Thoracic aorta (tissue), 2 donors: ENCODE results near the gene CXCL5. TPM values are rescaled to one million over a fixed set of nuclear protein-coding genes. Genes with fewer than 3 reads are reported as not detected.

Source experiments
- ATAC-seq: fragments of 150-250 bp; one replicate; pipeline ENCODE4 v1.8.0; 2017; ENCODE audit warnings: low read depth; ENCODE audit not compliant: insufficient number of reproducible peaks, low FRiP score
- DNase-seq: peaks from one replicate; pipeline ENCODE4 v3.0.0-alpha.2; 2020; ENCODE audit warnings: low spot score
- H3K27ac ChIP-seq, 2 donors: fragments of 200-600 bp; sonication (generic); 1 replicate in 1 of 2; 2 replicates in 1 of 2; pipeline ENCODE4 v1.5.1; 2016; ENCODE audit warnings: mild to moderate bottlenecking in 2 of 2, moderate library complexity in 2 of 2
- H3K27me3 ChIP-seq: fragments of 200-600 bp; sonication (generic); replicated peaks from 2 replicates; pipeline ENCODE4 v1.6.0; 2016; ENCODE audit warnings: mild to moderate bottlenecking; ENCODE audit not compliant: insufficient read depth
- H3K36me3 ChIP-seq: fragments of 200-600 bp; sonication (generic); one replicate; pipeline ENCODE4 v1.5.1; 2016
- H3K4me1 ChIP-seq, 2 donors: fragments of 200-600 bp; sonication (generic); 1 replicate in 1 of 2; 2 replicates in 1 of 2; pipeline versions ENCODE4 v1.5.1 to v1.6.0; 2016; ENCODE audit warnings: low read depth in 2 of 2, mild to moderate bottlenecking in 1 of 2; ENCODE audit not compliant: control insufficient read depth in 1 of 2
- H3K4me3 ChIP-seq: fragments of 200-600 bp; sonication (generic); 2 replicates; pipeline ENCODE4 v1.5.1; 2016; ENCODE audit warnings: mild to moderate bottlenecking
- H3K9me3 ChIP-seq: fragments of 200-600 bp; sonication (generic); 2 replicates; pipeline ENCODE4 v1.5.1; 2016
- CTCF ChIP-seq: fragments of 200-600 bp; sonication (generic); IDR thresholded peaks from one replicate; pipeline ENCODE4 v1.5.1; 2019; ENCODE audit warnings: antibody characterized with exemption
- total RNA-seq, 2 donors: library from RNA; depleted of rRNA; stranded (reverse); fragments of >200 nt; gene quantifications; one replicate each; pipeline versions ENCODE4 v1.1.0 to v1.2.3, GENCODE V29; 2016

CXCL5 gene
- under 1 TPM in 1 of 2 donors, not detected in 1; 0.49 TPM for total RNA-seq

- Histone ChIP-seq H3K4me1 (peaks cover 7 to 9% of the 10 kb centered on the region in 2 donors), H3K27ac (no peak within 1 kb of the TSS), H3K9me3 (no peaks in the 10 kb centered on the region), H3K36me3 (no peaks in the 10 kb centered on the region), H3K4me3 (peak within 1 kb of the TSS; percentile 59), H3K27me3 (no peaks in the 10 kb centered on the region)
- TF ChIP-seq CTCF, result no peak
- DNase-seq (no peak), ATAC-seq (no peak)
Measured at GRCh38 chr4:73998040-73999011, at the start of gene CXCL5. CXCL5 (minus strand) TSS chr4:73998677; CDS start chr4:73998581, 96 bp downstream.

GRCh38 chr4:74047152-74047551 lies 48.7 kb upstream of the CXCL5 start:
- Histone ChIP-seq H3K4me1 (no peaks in the 10 kb centered on the region), H3K4me3 (no peak overlapping the region), H3K27me3 (no peaks in the 10 kb centered on the region), H3K27ac (no peak overlapping the region), H3K9me3 (peaks cover 3% of the 10 kb centered on the region), H3K36me3 (no peaks in the 10 kb centered on the region)
- no peak for TF ChIP-seq CTCF
- DNase-seq (no peak), ATAC-seq (no peak)

GRCh38 chr4:74045772-74046171 lies 47.3 kb upstream of the CXCL5 start:
- no peaks in the 10 kb centered on the region for H3K4me1 ChIP-seq
- no peak for TF ChIP-seq CTCF
- H3K27me3 ChIP-seq, result no peaks in the 10 kb centered on the region
- peaks cover 3% of the 10 kb centered on the region for H3K9me3 ChIP-seq
- no peak overlapping the region for H3K27ac ChIP-seq
- ATAC-seq (no peak), DNase-seq (no peak)
- no peak overlapping the region for H3K4me3 ChIP-seq
- H3K36me3 ChIP-seq, result no peaks in the 10 kb centered on the region

GRCh38 chr4:74045247-74045646 lies 46.8 kb upstream of the CXCL5 start:
- ATAC-seq (no peak), DNase-seq (no peak)
- H3K4me3 ChIP-seq, result no peak overlapping the region
- no peaks in the 10 kb centered on the region for H3K36me3 ChIP-seq
- no peaks in the 10 kb centered on the region for H3K27me3 ChIP-seq
- no peak for TF ChIP-seq CTCF
- no peak overlapping the region for H3K27ac ChIP-seq
- peaks cover 3% of the 10 kb centered on the region for H3K9me3 ChIP-seq
- H3K4me1 ChIP-seq, result no peaks in the 10 kb centered on the region

- peaks cover 0 to 1% of the 10 kb centered on the region in 2 donors for H3K4me1 ChIP-seq
- H3K4me3 ChIP-seq, result no peak overlapping the region
- no peaks in the 10 kb centered on the region for H3K36me3 ChIP-seq
- DNase-seq (no peak), ATAC-seq (peak; percentile 39)
- no peak overlapping the region for H3K27ac ChIP-seq
- no peak for TF ChIP-seq CTCF
- H3K9me3 ChIP-seq, result peaks cover 3% of the 10 kb centered on the region
- H3K27me3 ChIP-seq, result no peaks in the 10 kb centered on the region
Measured at GRCh38 chr4:74044677-74045076, 46.2 kb upstream of the CXCL5 start.
